DMS53 treated with DMSO at 0.1 percent for 48 hours (cell line): ENCODE data around the gene NKX2-2.
"Not testable (repeated sequence)": the region's sequence is repeated elsewhere in the genome, so short reads cannot be mapped to it uniquely, and the experiment has no call there.

Experiments used
- DNase-seq: peaks from one replicate; lab custom pipeline; 2025; ENCODE audit not compliant: unreplicated experiment; lab: John Stamatoyannopoulos, UW

The NKX2-2 gene

GRCh38 chr20:21509597-21510371 is 4.1 kb downstream of the NKX2-2 start:
- no peak for DNase-seq

DNA sequence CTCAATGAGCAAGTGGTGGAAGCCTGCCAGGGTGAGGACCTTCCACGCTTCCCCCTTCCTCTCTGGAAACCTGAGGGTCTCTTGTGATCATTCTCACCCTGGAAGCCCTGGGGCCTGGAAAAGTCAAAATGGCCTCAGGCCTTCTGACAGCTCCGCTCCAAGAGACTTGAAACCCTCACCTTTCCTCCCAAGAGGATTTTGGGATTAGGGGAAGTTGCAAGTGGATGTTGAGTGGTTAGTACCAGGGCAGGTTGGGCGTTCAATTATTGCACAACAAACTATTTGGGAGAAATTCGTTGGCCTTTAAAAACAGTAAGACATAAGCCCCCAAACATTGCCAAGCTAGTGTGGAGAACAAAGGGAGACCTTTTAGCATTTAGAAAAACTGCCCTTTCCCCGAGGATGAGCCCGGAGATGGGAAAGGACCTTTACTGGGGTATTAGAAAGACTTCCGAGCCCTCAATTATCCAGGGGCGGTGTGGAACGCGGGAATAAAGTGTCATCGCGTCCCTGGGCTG is 4.7 kb downstream of the NKX2-2 start:
- no peak for DNase-seq

DNA sequence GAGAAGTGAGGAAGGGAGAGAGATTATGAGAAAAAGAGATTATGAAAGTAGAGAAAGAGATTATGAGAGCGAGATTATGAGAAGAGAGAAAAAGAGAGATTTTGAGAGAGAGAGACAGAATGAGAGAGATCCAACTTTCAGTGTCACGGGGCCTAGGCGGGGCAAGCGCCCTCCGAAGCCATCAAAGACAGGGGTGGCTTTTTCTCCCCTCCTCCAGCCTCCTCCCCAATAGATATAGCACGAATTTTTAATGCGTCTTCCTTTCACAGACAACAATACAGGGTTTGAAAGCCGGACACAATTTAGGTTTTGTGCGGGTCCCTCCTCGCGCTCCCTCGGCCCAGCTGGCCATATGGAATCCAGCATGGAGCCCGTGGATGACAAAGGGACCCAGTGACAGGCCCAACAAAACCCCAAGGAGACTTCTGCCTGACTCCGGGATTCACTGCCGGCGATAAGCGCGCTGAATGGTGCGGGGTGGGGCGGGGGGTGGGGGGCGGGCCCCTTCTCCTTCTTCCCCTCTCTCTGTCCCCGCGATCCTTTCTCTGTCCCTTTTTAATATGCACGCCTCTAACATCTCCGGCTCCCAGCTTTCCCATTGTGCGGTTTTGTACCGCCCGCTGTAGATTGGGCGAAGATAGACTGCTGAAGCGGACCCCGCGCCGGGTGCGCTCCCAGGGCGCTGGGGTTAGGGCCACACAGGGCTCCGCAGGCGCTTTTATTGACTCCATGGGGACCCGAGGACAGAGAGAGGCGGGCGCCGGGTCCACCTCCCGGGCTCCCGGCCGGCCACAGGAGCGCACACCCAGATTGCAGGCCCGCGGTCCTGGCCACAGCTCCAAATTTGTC is 5.4 kb downstream of the NKX2-2 start:
- DNase-seq: no peak

DNA sequence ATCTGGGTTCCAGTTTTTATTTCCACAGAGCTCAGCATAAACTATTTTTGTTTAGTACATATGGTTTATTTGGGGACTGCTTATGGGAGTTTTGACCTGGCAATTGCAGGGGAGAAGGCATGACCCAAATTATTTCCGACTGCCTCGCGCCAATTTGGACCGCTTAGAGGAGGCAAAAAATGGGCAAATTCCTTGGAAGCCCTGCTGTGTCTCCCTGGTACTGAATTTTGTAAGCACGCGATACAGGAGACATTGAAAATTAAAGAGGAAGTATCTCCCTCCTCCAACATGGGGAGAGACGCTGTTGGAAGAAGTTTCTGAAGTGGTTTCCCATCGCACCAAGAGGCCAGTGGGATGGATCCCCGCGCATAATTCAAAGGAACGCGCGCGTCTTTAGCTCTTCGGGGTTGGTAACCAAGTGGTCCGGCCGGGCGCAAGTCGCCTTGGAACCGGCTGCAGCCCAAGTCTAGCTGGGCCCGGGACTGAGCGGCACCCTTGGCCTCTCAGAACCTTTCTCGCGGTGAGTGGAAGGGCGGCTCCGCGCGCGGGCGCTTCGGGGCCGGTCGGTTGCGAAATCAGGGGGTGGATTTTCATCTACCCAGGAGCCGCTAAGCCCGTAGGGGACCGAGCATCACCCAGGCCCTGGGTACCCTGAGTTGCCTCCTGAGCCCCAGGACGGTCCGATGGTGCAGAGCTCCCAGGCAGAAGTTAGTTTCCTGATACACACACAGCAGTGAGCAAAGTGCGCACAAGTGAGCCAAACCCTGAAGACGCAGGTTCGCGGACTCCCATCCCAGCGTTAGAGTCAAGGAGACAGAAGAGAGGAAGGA is 6.2 kb downstream of the NKX2-2 start:
- no peak for DNase-seq

GRCh38 chr20:21505810-21506530 is 7.9 kb downstream of the NKX2-2 start:
- no peak for DNase-seq

DNA sequence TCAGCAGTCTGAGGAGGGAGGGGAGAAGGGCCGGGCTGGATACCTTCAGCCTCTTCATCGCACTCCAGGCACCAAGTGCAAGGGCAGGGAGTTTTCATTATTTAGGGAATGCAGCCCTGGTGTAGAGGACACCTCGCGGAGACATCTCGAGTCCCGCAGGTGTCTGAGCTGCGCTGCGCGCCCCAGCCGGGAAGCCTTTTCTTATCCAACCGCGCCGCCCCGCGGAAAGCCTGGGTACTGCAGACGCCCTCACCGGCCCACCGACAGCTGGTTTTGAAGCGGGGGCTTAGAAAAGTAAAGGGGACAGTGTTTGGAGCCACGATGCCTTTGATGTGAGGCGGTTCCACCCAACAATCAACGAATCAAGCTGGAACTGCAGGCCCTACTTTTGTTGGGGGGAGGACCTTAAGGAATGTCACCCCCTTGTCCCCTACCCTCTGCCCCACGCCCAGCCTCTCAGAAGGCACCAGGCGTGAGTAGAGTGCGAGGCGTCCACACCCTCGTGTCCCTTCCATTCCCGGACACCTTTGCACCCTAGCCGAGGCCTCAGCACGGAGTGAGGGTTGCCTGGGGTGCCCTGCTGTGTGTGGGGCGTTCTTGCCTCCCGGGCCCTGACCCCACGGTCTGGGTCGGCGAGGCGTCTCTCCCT is 8.6 kb downstream of the NKX2-2 start:
- DNase-seq: no peak

DNA sequence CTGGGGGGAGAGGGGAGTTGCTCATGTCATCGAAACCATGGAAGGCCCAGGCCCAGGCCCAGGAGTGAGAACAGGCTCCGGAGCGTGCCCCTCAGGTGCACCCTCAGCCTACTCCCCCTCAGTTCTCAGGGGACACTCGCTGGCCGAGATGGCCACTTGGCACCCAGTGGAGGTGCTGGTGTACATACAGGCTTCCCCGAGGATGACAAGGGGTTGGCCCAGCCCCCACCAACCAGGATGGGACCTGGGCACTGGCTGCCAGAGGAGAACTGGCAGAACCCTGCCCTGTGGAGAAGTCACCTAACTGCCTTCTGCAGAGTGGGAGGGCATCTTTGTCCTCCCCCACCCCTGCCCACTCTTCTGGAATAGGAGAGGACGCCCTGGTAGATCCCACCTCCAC is 9.5 kb downstream of the NKX2-2 start:
- DNase-seq: no peak

DNA sequence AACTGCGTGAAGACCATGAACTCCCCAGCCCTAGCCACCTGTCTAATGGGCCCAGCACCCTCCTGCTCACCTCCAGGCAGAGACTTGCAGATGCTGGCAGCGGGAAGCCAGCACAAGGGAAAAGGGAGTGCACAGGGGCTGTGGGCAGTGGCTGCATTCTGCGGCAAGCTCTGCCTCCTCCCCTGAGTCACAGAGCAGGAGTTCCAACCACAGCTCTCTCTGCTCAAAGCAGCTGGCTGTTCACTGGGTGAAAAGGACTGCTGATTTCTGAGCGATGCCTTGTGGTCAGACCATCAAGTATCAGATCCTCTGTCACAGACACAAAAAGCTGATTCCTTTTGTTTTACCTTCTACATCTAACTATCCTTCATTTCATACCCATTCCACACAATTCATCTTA is 10.5 kb downstream of the NKX2-2 start:
- no peak for DNase-seq

- DNase-seq: no peak
These were observed 12.7 kb downstream of the NKX2-2 start for GRCh38 chr20:21501184-21501583.

DNA sequence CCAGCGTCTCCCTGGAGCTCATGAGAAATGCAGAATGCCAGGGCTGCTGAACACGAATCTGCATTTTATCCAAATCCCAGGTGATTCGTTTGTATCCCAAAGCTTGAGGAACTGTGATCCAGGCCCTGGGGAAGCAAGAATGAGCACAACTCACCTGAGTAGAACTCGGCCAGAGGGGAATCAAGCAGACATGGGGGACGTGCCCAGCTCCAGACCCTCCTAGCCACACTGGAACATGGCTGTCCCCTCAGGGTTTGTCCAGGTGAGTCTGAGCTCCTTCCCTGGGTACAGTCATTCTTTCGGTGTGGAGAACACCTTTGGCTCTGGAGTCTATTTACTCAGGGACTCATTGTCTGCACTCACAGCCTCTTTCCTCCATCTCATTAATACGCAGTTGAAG is 13.3 kb downstream of the NKX2-2 start:
- DNase-seq: no peak

- DNase-seq: no peak
These were observed 14.2 kb downstream of the NKX2-2 start for GRCh38 chr20:21499641-21500040.

- no peak for DNase-seq
These were observed 15.2 kb downstream of the NKX2-2 start for GRCh38 chr20:21498635-21499034.

GRCh38 chr20:21498195-21498594 is 15.7 kb downstream of the NKX2-2 start:
- DNase-seq: no peak

- no peak for DNase-seq
These were observed 17.4 kb downstream of the NKX2-2 start for GRCh38 chr20:21496452-21496851.

- DNase-seq: no peak
These were observed 20.8 kb downstream of the NKX2-2 start for GRCh38 chr20:21493049-21493448.

DNA sequence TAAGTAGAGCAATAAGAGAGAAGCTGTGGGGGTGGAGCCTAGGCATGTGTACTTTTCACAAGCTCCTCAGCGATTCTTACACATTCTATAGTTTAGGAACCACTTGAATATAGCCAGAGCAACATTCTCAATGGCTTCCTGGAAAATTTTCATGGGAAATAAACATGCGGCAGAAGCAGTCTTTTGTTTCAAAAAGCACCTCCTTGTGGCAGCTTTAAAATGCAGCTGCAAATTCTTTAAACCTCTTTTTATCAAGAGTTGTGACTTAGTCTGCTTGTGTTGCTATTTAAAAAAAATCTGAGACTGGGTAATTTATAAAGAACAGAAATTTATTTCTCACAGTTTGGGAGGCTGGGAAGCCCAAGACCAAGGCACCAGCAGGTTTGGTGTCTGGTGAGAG is 23.8 kb downstream of the NKX2-2 start:
- no peak for DNase-seq

DNA sequence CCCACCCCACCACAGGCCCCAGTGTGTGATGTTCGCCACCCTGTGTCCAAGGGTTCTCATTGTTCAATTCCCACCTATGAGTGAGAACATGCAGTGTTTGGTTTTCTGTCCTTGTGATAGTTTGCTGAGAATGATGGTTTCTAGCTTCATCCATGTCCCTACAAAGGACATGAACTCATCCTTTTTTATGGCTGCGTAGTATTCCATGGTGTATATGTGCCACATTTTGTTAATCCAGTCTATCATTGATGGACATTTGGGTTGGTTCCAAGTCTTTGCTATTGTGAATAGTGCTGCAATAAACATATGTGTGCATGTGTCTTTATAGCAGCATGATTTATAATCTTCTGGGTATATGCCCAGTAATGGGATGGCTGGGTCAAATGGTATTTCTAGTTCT is 33.7 kb downstream of the NKX2-2 start:
- not testable (repeated sequence) for DNase-seq

DNA sequence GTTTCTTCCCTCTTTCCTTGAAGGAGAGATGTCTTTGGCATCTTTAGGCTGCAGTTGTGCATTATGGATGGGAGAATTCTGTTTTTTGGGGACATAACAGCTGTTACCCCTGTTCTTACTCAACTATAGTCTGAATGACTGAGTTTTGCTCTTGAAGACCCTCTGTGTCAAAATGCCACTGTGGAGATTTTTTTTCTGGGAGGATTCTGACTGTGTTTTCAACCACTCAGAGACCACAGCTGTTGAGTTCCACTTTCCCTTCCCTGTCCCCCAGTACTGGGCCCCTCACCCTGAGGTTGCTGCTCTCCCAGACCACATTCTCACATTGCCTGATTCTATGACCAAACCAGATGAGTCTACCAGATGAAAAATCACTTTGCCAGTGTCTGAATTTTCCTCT is 48.1 kb downstream of the NKX2-2 start:
- DNase-seq: no peak

DNA sequence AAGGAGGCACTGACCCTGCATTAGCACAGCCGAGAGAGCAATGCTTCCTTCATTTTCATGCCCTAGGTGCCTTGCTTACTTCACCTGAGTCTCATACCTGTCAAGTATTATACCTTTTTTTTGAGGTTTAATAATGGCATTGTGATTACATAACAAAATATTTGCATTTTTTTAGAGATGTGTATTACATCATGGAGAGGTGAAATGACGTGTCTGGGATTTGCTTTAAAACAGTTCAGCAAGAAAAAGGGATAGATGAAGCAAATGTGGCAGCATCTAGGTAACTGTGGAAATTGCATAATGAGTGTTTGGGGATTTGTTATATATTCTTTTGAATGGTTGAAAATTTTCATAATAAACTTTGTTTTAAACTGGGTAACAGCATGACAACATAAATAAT is 48.9 kb downstream of the NKX2-2 start:
- no peak for DNase-seq
